ENCODE results near the gene CPSF4. TPM values are rescaled to one million over a fixed set of nuclear protein-coding genes. Genes with fewer than 3 reads are reported as not detected.
A peak's percentile ranks its signal among the peaks of the same experiment; 100 is the strongest.
"Not testable (repeated sequence)": the region's sequence is repeated elsewhere in the genome, so short reads cannot be mapped to it uniquely, and the experiment has no call there.

Gene CPSF4
- total RNA-seq, 1 donor from 2014 or later = 38.0 TPM

DNA sequence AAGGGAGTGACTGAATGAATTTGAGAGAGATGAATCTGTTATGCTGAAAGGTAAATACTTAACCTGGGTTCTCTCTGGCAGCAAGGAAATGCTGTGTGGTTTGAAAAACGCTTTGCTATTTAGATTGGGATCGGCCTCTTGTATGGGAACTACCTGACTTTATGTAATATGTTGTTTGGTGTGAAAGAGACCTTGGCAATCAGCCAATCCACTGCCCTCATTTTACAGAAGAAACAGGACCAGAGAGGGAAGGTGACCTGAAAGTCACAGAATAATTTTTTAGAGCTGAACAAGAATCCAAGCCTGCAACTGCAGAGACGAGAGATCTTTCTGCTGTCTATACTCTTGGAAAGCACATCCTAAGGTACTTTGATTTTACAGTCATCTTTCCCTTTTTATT lies 28.9 kb upstream of the CPSF4 start:
- Histone ChIP-seq H3K4me1 (peaks cover 13 to 16% of the 10 kb centered on the region in 2 donors), H3K27me3 (no peaks in the 10 kb centered on the region), H3K9me3 (no peaks in the 10 kb centered on the region), H3K27ac (peak overlapping the region; percentile 98 to 99), H3K36me3 (peaks cover 38 to 48% of the 10 kb centered on the region in 2 donors), H3K4me3 (peak overlapping the region; percentile 85 to 97)
- TF ChIP-seq, protein P1, sequence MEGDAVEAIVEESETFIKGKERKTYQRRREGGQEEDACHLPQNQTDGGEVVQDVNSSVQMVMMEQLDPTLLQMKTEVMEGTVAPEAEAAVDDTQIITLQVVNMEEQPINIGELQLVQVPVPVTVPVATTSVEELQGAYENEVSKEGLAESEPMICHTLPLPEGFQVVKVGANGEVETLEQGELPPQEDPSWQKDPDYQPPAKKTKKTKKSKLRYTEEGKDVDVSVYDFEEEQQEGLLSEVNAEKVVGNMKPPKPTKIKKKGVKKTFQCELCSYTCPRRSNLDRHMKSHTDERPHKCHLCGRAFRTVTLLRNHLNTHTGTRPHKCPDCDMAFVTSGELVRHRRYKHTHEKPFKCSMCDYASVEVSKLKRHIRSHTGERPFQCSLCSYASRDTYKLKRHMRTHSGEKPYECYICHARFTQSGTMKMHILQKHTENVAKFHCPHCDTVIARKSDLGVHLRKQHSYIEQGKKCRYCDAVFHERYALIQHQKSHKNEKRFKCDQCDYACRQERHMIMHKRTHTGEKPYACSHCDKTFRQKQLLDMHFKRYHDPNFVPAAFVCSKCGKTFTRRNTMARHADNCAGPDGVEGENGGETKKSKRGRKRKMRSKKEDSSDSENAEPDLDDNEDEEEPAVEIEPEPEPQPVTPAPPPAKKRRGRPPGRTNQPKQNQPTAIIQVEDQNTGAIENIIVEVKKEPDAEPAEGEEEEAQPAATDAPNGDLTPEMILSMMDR (IDR thresholded peaks at IDR 0.05) = no peak
- no peak for DNase-seq (ENCODE audit: low spot score in 2 of 2)
- intact Hi-C loops (cut with DNase I) = loop anchor here (1.0 to 5.0 kb wide), 5 partner anchors 17 to 376 kb away; partner anchors contain the start of genes ARPC1A, CPSF4, PTCD1 and ZNF789

DNA sequence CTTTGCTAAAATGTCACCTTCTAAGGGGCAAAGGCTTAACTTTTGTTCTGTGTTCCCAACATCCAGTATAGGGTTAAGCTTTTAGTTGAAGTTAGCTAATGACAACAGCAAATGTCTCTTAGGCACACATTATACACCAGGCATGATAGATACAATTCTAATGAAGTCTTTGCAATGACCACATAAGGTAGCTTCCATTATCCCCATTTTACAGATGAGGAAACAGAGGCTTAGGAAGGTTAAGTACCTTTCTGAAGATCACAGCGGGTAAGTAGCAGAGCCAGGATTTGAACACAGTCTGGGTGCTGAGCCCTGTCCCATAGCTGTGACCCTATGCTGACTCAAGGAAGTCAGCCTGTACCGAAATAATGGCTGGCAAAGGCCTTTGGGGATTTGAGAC lies 28.1 kb upstream of the CPSF4 start:
- no peak for DNase-seq (ENCODE audit: low spot score in 2 of 2)
- Histone ChIP-seq H3K9me3 (no peaks in the 10 kb centered on the region), H3K27me3 (no peaks in the 10 kb centered on the region), H3K4me1 (peaks cover 13 to 16% of the 10 kb centered on the region in 2 donors), H3K27ac (no peak overlapping the region), H3K36me3 (peaks cover 44 to 56% of the 10 kb centered on the region in 2 donors), H3K4me3 (no peak overlapping the region)
- TF ChIP-seq, protein P1 (IDR thresholded peaks at IDR 0.05) = no peak
- intact Hi-C loops (cut with DNase I) = loop anchor here (1.0 kb wide), 1 partner anchor 376 kb away; no protein-coding TSS in a partner anchor

DNA sequence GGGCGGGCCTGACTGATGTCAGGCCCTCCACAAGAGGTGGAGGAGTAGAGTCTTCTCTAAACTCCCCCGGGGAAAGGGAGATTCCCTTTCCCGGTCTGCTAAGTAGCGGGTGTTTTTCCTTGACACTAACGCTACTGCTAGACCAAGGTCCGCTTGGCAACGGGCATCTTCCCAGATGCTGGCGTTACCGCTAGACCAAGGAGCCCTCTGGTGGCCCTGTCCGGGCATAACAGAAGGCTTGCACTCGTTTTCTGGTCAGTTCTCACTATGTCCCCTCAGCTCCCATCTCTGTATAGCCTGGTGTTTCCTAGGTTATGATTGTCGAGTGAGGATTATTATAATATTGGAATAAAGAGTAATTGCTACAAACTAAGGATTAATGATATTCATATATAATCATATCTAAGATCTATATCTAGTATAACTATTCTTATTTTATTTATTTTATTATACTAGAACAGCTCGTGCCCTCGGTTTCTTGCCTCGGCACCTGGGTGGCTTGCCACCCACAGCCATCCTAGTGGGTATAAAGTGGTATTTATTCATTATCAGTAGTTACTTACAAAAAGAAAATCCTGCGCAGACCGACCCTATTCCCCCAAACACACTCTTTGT lies 23.1 kb upstream of the CPSF4 start:
- H3K9me3 ChIP-seq; H3K27me3 ChIP-seq; H3K27ac ChIP-seq; H3K4me3 ChIP-seq; H3K4me1 ChIP-seq; intact Hi-C loops (cut with DNase I): not testable (repeated sequence)
- peak in 1 of 2 donors; percentile 83 for DNase-seq (ENCODE audit: low spot score in 2 of 2)
- peaks cover 90 to 100% of the 10 kb centered on the region in 2 donors for H3K36me3 ChIP-seq
- TF ChIP-seq, protein P1 (IDR thresholded peaks at IDR 0.05) = peak; percentile 46 to 69 (median 55)

DNA sequence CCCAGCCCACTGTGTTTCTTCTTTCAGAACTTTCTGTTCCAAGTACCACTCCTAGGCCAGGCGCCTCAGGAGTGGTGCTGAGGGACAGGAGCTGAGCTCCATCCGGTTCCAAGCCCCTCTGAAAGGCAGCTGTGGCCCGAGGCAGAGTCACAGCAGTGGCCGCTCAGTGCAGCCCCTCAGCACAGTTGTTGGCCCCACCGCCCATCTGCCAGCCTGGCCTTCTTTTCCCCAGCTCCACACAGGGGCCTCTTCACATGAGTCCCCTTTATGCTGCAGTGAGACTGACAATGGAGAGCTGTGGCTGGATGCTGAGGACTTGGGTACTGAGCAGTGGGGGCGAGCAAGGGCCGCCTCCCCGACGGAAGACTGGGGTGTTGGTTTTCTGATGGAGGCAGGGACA lies 20.5 kb upstream of the CPSF4 start:
- Histone ChIP-seq H3K36me3 (peaks cover 75 to 77% of the 10 kb centered on the region in 2 donors), H3K27me3 (no peaks in the 10 kb centered on the region), H3K4me1 (no peaks in the 10 kb centered on the region), H3K9me3 (no peaks in the 10 kb centered on the region), H3K4me3 (no peak overlapping the region), H3K27ac (no peak overlapping the region)
- DNase-seq (ENCODE audit: low spot score in 2 of 2) = no peak
- intact Hi-C loops (cut with DNase I) = no loop called here
- TF ChIP-seq, protein P1 (IDR thresholded peaks at IDR 0.05) = no peak

DNA sequence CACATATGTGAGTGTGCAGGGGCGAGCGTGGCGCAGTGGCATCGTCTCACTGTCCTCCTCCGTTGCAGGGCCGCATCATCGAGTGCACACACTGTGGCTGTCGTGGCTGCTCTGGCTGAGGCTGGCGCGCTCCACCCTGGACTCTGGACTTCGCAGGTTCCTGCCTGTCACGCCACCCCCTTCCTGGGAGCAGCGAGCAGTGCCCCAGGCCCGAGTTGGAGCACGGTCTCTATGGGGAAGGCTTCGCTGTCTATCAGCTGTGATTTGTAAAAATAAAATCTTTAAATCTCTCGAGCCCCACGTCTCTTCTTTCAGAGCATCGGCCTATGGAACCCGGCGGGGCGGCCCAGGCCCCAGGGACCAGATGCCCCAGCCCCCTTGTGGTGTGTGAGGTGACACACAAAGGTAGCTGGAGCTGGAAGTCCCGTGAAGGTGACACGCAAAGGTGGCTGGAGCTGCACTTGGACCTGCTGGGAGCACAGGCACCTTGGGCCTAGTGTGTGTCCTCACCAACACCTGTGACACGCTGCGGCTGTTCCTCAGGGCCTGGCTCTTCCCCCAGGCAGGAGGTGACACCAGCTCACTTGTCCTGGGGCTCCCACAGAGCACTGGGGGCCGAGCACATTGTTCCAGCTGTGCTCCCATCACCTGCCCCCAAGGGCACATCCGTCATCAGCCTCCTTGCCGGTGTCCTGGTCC lies 19.3 kb upstream of the CPSF4 start:
- Histone ChIP-seq H3K27me3 (no peaks in the 10 kb centered on the region), H3K27ac (no peak overlapping the region), H3K4me1 (no peaks in the 10 kb centered on the region), H3K4me3 (no peak overlapping the region), H3K36me3 (peaks cover 74 to 77% of the 10 kb centered on the region in 2 donors), H3K9me3 (no peaks in the 10 kb centered on the region)
- intact Hi-C loops (cut with DNase I) = no loop called here
- no peak for DNase-seq (ENCODE audit: low spot score in 2 of 2)
- TF ChIP-seq, protein P1 (IDR thresholded peaks at IDR 0.05) = no peak
